Activated T-helper 2 cell treated with anti-CD3 and anti-CD28 coated beads, Interferon-gamma antibody, Interleukin-2, Interleukin-4, amounts not matched to agents 10 μg/mL and 5 μg/mL and 100 μg/mL, durations not matched to agents 14 hours and 24 hours and 36 hours (primary cell): ENCODE results near the gene PDK2. TPM values are rescaled to one million over a fixed set of nuclear protein-coding genes. Genes with fewer than 3 reads are reported as not detected.

Experiments
- DNase-seq: peaks from one replicate; pipeline ENCODE4 v3.0.0; 2021; ENCODE audit warnings: low spot score
- H3K27ac Mint-ChIP-seq: one replicate; pipeline ENCODE4 v1.8.0; 2021; ENCODE audit warnings: mixed read lengths
- H3K27me3 Mint-ChIP-seq: one replicate; pipeline ENCODE4 v1.8.0; 2021; ENCODE audit warnings: low read depth, mixed read lengths
- H3K36me3 Mint-ChIP-seq: one replicate; pipeline ENCODE4 v1.8.0; 2021; ENCODE audit warnings: low read depth, mixed read lengths
- H3K4me1 Mint-ChIP-seq: one replicate; pipeline ENCODE4 v1.8.0; 2021; ENCODE audit warnings: low read depth, mixed read lengths
- H3K4me3 Mint-ChIP-seq: one replicate; pipeline ENCODE4 v1.8.0; 2021; ENCODE audit warnings: low read depth, mild to moderate bottlenecking, moderate library complexity, mixed read lengths
- H3K9me3 Mint-ChIP-seq: one replicate; pipeline ENCODE4 v1.8.0; 2021; ENCODE audit warnings: mixed read lengths
- intact Hi-C: fragments of 100-400 bp; cut with micrococcal nuclease; formaldehyde crosslinking; loops from one replicate; pipeline ENCODE4 v1.15.1; 2023
- total RNA-seq: library from RNA; stranded (reverse); gene quantifications from 2 replicates; pipeline ENCODE4 v1.2.3, GENCODE V29; 2022

The PDK2 gene
- total RNA-seq, 1 donor from 2014 or later: 11.0 TPM

GRCh38 chr17:50110591-50111349, 15.6 kb downstream of the PDK2 start:
- Mint-ChIP-seq H3K4me3 (no peak overlapping the region), H3K27me3 (peaks cover 6% of the 10 kb centered on the region), H3K36me3 (no peaks in the 10 kb centered on the region), H3K9me3 (no peaks in the 10 kb centered on the region), H3K27ac (no peak overlapping the region), H3K4me1 (peaks cover 5% of the 10 kb centered on the region)
- intact Hi-C loops: no loop called here
- no peak for DNase-seq

- no peak overlapping the region for H3K27ac Mint-ChIP-seq
- DNase-seq: no peak
- H3K36me3 Mint-ChIP-seq: no peaks in the 10 kb centered on the region
- peaks cover 10% of the 10 kb centered on the region for H3K27me3 Mint-ChIP-seq
- H3K4me1 Mint-ChIP-seq: peaks cover 8% of the 10 kb centered on the region
- intact Hi-C loops: no loop called here
- H3K4me3 Mint-ChIP-seq: no peak overlapping the region
- H3K9me3 Mint-ChIP-seq: no peaks in the 10 kb centered on the region
Measured at GRCh38 chr17:50111673-50112655, 16.8 kb downstream of the PDK2 start.

- peaks cover 8% of the 10 kb centered on the region for H3K4me1 Mint-ChIP-seq
- H3K36me3 Mint-ChIP-seq: no peaks in the 10 kb centered on the region
- H3K9me3 Mint-ChIP-seq: no peaks in the 10 kb centered on the region
- DNase-seq: no peak
- peaks cover 14% of the 10 kb centered on the region for H3K27me3 Mint-ChIP-seq
- H3K4me3 Mint-ChIP-seq: no peak overlapping the region
- intact Hi-C loops: no loop called here
- H3K27ac Mint-ChIP-seq: no peak overlapping the region
Measured at GRCh38 chr17:50112694-50113093, 17.5 kb downstream of the PDK2 start.

GRCh38 chr17:50113624-50114320, 18.6 kb downstream of the PDK2 start:
- no peak overlapping the region for H3K27ac Mint-ChIP-seq
- peaks cover 8% of the 10 kb centered on the region for H3K4me1 Mint-ChIP-seq
- DNase-seq: no peak
- no peaks in the 10 kb centered on the region for H3K36me3 Mint-ChIP-seq
- H3K4me3 Mint-ChIP-seq: no peak overlapping the region
- H3K9me3 Mint-ChIP-seq: no peaks in the 10 kb centered on the region
- H3K27me3 Mint-ChIP-seq: peaks cover 20% of the 10 kb centered on the region
- intact Hi-C loops: loop anchor here (2.0 kb wide), 2 partner anchors 47 to 85 kb away; no protein-coding TSS in a partner anchor

GRCh38 chr17:50114401-50114800, 19.2 kb downstream of the PDK2 start:
- H3K27ac Mint-ChIP-seq: no peak overlapping the region
- no peak overlapping the region for H3K4me3 Mint-ChIP-seq
- H3K27me3 Mint-ChIP-seq: peaks cover 25% of the 10 kb centered on the region
- DNase-seq: no peak
- H3K36me3 Mint-ChIP-seq: no peaks in the 10 kb centered on the region
- intact Hi-C loops: loop anchor here (2.0 kb wide), 2 partner anchors 46 to 84 kb away; no protein-coding TSS in a partner anchor
- H3K4me1 Mint-ChIP-seq: peaks cover 8% of the 10 kb centered on the region
- H3K9me3 Mint-ChIP-seq: no peaks in the 10 kb centered on the region

- H3K36me3 Mint-ChIP-seq: no peaks in the 10 kb centered on the region
- H3K4me3 Mint-ChIP-seq: no peak overlapping the region
- no peak overlapping the region for H3K27ac Mint-ChIP-seq
- H3K27me3 Mint-ChIP-seq: peaks cover 30% of the 10 kb centered on the region
- H3K9me3 Mint-ChIP-seq: no peaks in the 10 kb centered on the region
- peaks cover 8% of the 10 kb centered on the region for H3K4me1 Mint-ChIP-seq
- intact Hi-C loops: loop anchor here (2.0 kb wide), 2 partner anchors 46 to 84 kb away; no protein-coding TSS in a partner anchor
- DNase-seq: peak; percentile 48
Measured at GRCh38 chr17:50114849-50115357, 19.8 kb downstream of the PDK2 start.

- Mint-ChIP-seq H3K27ac (no peak overlapping the region), H3K9me3 (no peaks in the 10 kb centered on the region), H3K4me1 (peaks cover 8% of the 10 kb centered on the region), H3K36me3 (no peaks in the 10 kb centered on the region), H3K27me3 (peaks cover 37% of the 10 kb centered on the region), H3K4me3 (no peak overlapping the region)
- intact Hi-C loops: loop anchor here (2.0 kb wide), 2 partner anchors 45 to 83 kb away; no protein-coding TSS in a partner anchor
- no peak for DNase-seq
Measured at GRCh38 chr17:50115756-50116155, 20.6 kb downstream of the PDK2 start.

GRCh38 chr17:50117202-50118051, 22.3 kb downstream of the PDK2 start:
- intact Hi-C loops: no loop called here
- H3K9me3 Mint-ChIP-seq: no peaks in the 10 kb centered on the region
- H3K4me3 Mint-ChIP-seq: no peak overlapping the region
- H3K27ac Mint-ChIP-seq: no peak overlapping the region
- peaks cover 47% of the 10 kb centered on the region for H3K27me3 Mint-ChIP-seq
- no peaks in the 10 kb centered on the region for H3K36me3 Mint-ChIP-seq
- peaks cover 8% of the 10 kb centered on the region for H3K4me1 Mint-ChIP-seq
- peak; percentile 58 for DNase-seq

- Mint-ChIP-seq H3K27ac (no peak overlapping the region), H3K27me3 (peaks cover 53% of the 10 kb centered on the region), H3K36me3 (no peaks in the 10 kb centered on the region), H3K9me3 (no peaks in the 10 kb centered on the region), H3K4me3 (no peak overlapping the region), H3K4me1 (peaks cover 8% of the 10 kb centered on the region)
- no peak for DNase-seq
- intact Hi-C loops: no loop called here
Measured at GRCh38 chr17:50118076-50118827, 23.1 kb downstream of the PDK2 start.

GRCh38 chr17:50118828-50119218, 23.7 kb downstream of the PDK2 start:
- DNase-seq: no peak
- peaks cover 53% of the 10 kb centered on the region for H3K27me3 Mint-ChIP-seq
- peaks cover 8% of the 10 kb centered on the region for H3K4me1 Mint-ChIP-seq
- intact Hi-C loops: no loop called here
- no peak overlapping the region for H3K4me3 Mint-ChIP-seq
- no peak overlapping the region for H3K27ac Mint-ChIP-seq
- no peaks in the 10 kb centered on the region for H3K9me3 Mint-ChIP-seq
- no peaks in the 10 kb centered on the region for H3K36me3 Mint-ChIP-seq
